Keratinocyte (primary cell): Measurements from ENCODE around the gene ELOVL6.

Experiments
- CTCF ChIP-seq, 3 experiments: IDR thresholded peaks in 1 of 3; conservative IDR thresholded peaks in 1 of 3; optimal IDR thresholded peaks in 1 of 3; 2 replicates in 2 of 3; 3 replicates in 1 of 3; pipeline versions ENCODE3 to v1.5.1; 2011; ENCODE audit warnings: low read length in 3 of 3, mild to moderate bottlenecking in 3 of 3, moderate library complexity in 2 of 3, control low read depth in 1 of 3, inconsistent platforms in 1 of 3; ENCODE audit not compliant: insufficient read depth in 2 of 3; ENCODE audit errors: extremely low read depth in 1 of 3
- EZH2 ChIP-seq: IDR thresholded peaks from one replicate; pipeline ENCODE4 v1.6.1; 2012; ENCODE audit warnings: inconsistent platforms, mild to moderate bottlenecking, low read length, moderate library complexity

- no peak for TF ChIP-seq EZH2
- no peak for TF ChIP-seq CTCF (optimal IDR thresholded peaks at IDR 0.05 in 1 of 3, IDR thresholded peaks at IDR 0.05 in 1 of 3, conservative IDR thresholded peaks at IDR 0.05 in 1 of 3; ENCODE audit: extremely low read depth in 1 of 3, insufficient read depth in 2 of 3, low read length in 3 of 3)
Observed at GRCh38 chr4:110197529-110198042, 829 bp downstream of the ELOVL6 start.
